ENCODE measurements around the gene CD46.

DNA sequence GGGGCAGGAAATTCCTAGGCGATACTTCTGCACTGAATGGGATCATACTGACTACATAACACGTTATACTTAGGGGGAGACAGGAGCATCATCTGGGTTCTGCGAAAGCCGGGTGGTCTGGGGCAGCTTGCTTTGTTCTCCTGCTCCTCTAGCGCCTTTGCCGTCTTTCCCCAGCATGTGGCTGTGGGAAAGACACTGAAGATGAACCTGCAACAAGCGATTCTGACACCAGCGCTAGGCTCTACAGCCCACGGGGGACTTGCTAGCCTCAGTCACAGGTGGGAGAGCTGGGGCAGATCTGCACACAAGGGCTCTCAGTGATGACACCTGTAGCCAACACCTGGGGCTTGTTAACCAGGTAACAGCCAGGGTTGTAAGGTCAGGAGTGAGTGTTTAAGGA is 51.8 kb downstream of the CD46 start:
- TF ChIP-seq, protein P1, sequence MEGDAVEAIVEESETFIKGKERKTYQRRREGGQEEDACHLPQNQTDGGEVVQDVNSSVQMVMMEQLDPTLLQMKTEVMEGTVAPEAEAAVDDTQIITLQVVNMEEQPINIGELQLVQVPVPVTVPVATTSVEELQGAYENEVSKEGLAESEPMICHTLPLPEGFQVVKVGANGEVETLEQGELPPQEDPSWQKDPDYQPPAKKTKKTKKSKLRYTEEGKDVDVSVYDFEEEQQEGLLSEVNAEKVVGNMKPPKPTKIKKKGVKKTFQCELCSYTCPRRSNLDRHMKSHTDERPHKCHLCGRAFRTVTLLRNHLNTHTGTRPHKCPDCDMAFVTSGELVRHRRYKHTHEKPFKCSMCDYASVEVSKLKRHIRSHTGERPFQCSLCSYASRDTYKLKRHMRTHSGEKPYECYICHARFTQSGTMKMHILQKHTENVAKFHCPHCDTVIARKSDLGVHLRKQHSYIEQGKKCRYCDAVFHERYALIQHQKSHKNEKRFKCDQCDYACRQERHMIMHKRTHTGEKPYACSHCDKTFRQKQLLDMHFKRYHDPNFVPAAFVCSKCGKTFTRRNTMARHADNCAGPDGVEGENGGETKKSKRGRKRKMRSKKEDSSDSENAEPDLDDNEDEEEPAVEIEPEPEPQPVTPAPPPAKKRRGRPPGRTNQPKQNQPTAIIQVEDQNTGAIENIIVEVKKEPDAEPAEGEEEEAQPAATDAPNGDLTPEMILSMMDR (IDR thresholded peaks at IDR 0.05) = no peak
- no peak for TF ChIP-seq POLR2A (IDR thresholded peaks at IDR 0.05)
- TF ChIP-seq EP300 (IDR thresholded peaks at IDR 0.05; ENCODE audit: low read depth) = no peak
- no peak for TF ChIP-seq POLR2AphosphoS5 (IDR thresholded peaks at IDR 0.05)
